ENCODE measurements around the gene KLHL29. TPM values are rescaled to one million over a fixed set of nuclear protein-coding genes. Genes with fewer than 3 reads are reported as not detected.
A peak's percentile ranks its signal among the peaks of the same experiment; 100 is the strongest.

The KLHL29 gene
- total and polyA plus RNA-seq, 2 donors (not counting 1 experiment from before 2014, with no cell fraction given) = 1.3 to 3.4 TPM

- no peak overlapping the region for H2AFZ ChIP-seq (ENCODE audit: insufficient read depth, low read depth, low read length, poor library complexity, severe bottlenecking)
- no peaks in the 10 kb centered on the region for H3K79me2 ChIP-seq (ENCODE audit: control insufficient read depth, insufficient read depth, low read length)
- ChIA-PET POLR2A (no interaction called here), CTCF (interaction anchor here (1.0 kb wide), 1 partner anchor 24 kb away, joined by 4 read pairs; no protein-coding TSS in a partner anchor)
- TF ChIP-seq CTCF (IDR thresholded peaks at IDR 0.05) (no peak), EZH2 (IDR thresholded peaks at IDR 0.05; ENCODE audit: borderline replicate concordance, insufficient read depth, low read depth, low read length, poor library complexity, severe bottlenecking) (no peak)
- H3K4me3 ChIP-seq (ENCODE audit: control extremely low read depth in 1 of 5, extremely low read depth in 1 of 5, insufficient read depth in 1 of 5, low read depth in 2 of 5, low read length in 4 of 5) = no peak overlapping the region
- H3K27ac ChIP-seq (ENCODE audit: low read length in 2 of 2) = no peak overlapping the region
- H3K9me3 ChIP-seq (ENCODE audit: control extremely low read depth in 1 of 3, control insufficient read depth in 2 of 3, insufficient read depth in 1 of 3, low read length in 2 of 3) = no peaks in the 10 kb centered on the region
- H3K27ac Mint-ChIP-seq = no peak overlapping the region
- no peaks in the 10 kb centered on the region for H3K9me3 Mint-ChIP-seq (ENCODE audit: insufficient read depth)
- 85% methylated on average over 3 of the region's 3 CpGs for WGBS (ENCODE audit: insufficient coverage)
- H3K4me1 ChIP-seq (ENCODE audit: control insufficient read depth in 2 of 2, insufficient read depth in 2 of 2, low read length in 2 of 2) = peaks cover 9 to 19% of the 10 kb centered on the region in 2 donors
- DNase-seq = no peak
- H3K4me1 Mint-ChIP-seq = peaks cover 14% of the 10 kb centered on the region
- intact Hi-C loops (cut with micrococcal nuclease) = no loop called here
- H3K27me3 Mint-ChIP-seq = peaks cover 4% of the 10 kb centered on the region
- H3K4me3 Mint-ChIP-seq = no peak overlapping the region
- peaks cover 0 to 10% (median 0%) of the 10 kb centered on the region in 4 experiments for H3K27me3 ChIP-seq (replicated peaks in 1 of 4; ENCODE audit: control extremely low read depth in 1 of 4, control insufficient read depth in 3 of 4, insufficient read depth in 4 of 4, low read length in 3 of 4)
- H3K4me2 ChIP-seq (replicated peaks; ENCODE audit: low read depth, low read length, poor library complexity, severe bottlenecking) = no peak overlapping the region
- ATAC-seq (ENCODE audit: low read depth) = peak; percentile 51
- H4K20me1 ChIP-seq (ENCODE audit: control insufficient read depth, insufficient read depth, low read length, poor library complexity, severe bottlenecking) = no peaks in the 10 kb centered on the region
- no peak overlapping the region for H3K9ac ChIP-seq (ENCODE audit: low read length)
- H3K36me3 ChIP-seq (replicated peaks in 1 of 2; ENCODE audit: control extremely low read depth in 1 of 2, control insufficient read depth in 1 of 2, extremely low read depth in 1 of 2, insufficient read depth in 2 of 2, low read length in 1 of 2) = no peaks in the 10 kb centered on the region
Observed at GRCh38 chr2:23375448-23375847, 9.5 kb upstream of the KLHL29 start.

DNA sequence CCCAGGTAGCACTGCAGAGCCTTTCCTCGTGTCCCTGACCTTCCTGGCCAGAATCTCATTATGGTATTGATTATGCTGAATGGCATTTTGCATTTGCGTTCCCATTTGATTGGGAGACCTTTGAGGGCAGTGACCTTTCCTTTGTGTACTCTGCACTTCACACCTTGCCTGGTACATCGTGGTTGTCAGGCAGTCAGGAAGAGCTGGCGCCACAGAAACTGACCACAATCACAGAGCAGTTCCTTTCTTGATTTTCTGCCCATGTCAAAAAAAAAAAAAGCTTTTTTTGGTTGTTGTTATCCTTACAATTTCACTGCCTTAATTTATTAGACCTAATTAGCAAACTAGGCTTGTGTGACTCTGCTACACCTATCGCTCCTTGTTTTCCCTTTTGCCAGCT, 8.9 kb upstream of the KLHL29 start:
- H3K9ac ChIP-seq (ENCODE audit: low read length) = no peak overlapping the region
- TF ChIP-seq CTCF (IDR thresholded peaks at IDR 0.05) (no peak), EZH2 (IDR thresholded peaks at IDR 0.05; ENCODE audit: borderline replicate concordance, insufficient read depth, low read depth, low read length, poor library complexity, severe bottlenecking) (no peak)
- Mint-ChIP-seq H3K9me3 (ENCODE audit: insufficient read depth) (no peaks in the 10 kb centered on the region), H3K4me3 (no peak overlapping the region), H3K27ac (no peak overlapping the region), H3K27me3 (peaks cover 4% of the 10 kb centered on the region), H3K4me1 (peaks cover 20% of the 10 kb centered on the region)
- H2AFZ ChIP-seq (ENCODE audit: insufficient read depth, low read depth, low read length, poor library complexity, severe bottlenecking) = no peak overlapping the region
- ChIA-PET POLR2A (no interaction called here), CTCF (no interaction called here)
- H3K4me3 ChIP-seq (ENCODE audit: control extremely low read depth in 1 of 5, extremely low read depth in 1 of 5, insufficient read depth in 1 of 5, low read depth in 2 of 5, low read length in 4 of 5) = no peak overlapping the region
- WGBS (ENCODE audit: insufficient coverage) = 50% methylated on average over 2 of the region's 5 CpGs
- intact Hi-C loops (cut with micrococcal nuclease) = no loop called here
- no peaks in the 10 kb centered on the region for H3K79me2 ChIP-seq (ENCODE audit: control insufficient read depth, insufficient read depth, low read length)
- no peaks in the 10 kb centered on the region for H3K36me3 ChIP-seq (replicated peaks in 1 of 2; ENCODE audit: control extremely low read depth in 1 of 2, control insufficient read depth in 1 of 2, extremely low read depth in 1 of 2, insufficient read depth in 2 of 2, low read length in 1 of 2)
- H4K20me1 ChIP-seq (ENCODE audit: control insufficient read depth, insufficient read depth, low read length, poor library complexity, severe bottlenecking) = no peaks in the 10 kb centered on the region
- no peak overlapping the region for H3K27ac ChIP-seq (ENCODE audit: low read length in 2 of 2)
- DNase-seq = no peak
- no peak for ATAC-seq (ENCODE audit: low read depth)
- H3K9me3 ChIP-seq (ENCODE audit: control extremely low read depth in 1 of 3, control insufficient read depth in 2 of 3, insufficient read depth in 1 of 3, low read length in 2 of 3) = no peaks in the 10 kb centered on the region
- no peak overlapping the region for H3K4me2 ChIP-seq (replicated peaks; ENCODE audit: low read depth, low read length, poor library complexity, severe bottlenecking)
- peaks cover 0 to 10% (median 0%) of the 10 kb centered on the region in 4 experiments for H3K27me3 ChIP-seq (replicated peaks in 1 of 4; ENCODE audit: control extremely low read depth in 1 of 4, control insufficient read depth in 3 of 4, insufficient read depth in 4 of 4, low read length in 3 of 4)
- H3K4me1 ChIP-seq (ENCODE audit: control insufficient read depth in 2 of 2, insufficient read depth in 2 of 2, low read length in 2 of 2) = peaks cover 16 to 26% of the 10 kb centered on the region in 2 donors

All from B cell (primary cell).